SU-DHL-6 (cell line): ENCODE measurements around the gene ASCL4.

Experiments used
- H2AFZ ChIP-seq: fragments of 200-600 bp; sonication (generic); 2 replicates; pipeline ENCODE4 v1.6.1; 2014; ENCODE audit warnings: low read depth, mild to moderate bottlenecking, moderate library complexity, mixed read lengths, antibody characterized with exemption, low read length; ENCODE audit not compliant: severe bottlenecking
- H3F3A ChIP-seq: fragments of 200-600 bp; shearing (Covaris generic); 2 replicates; pipeline ENCODE4 v1.6.0; 2016; ENCODE audit warnings: antibody characterized with exemption, mild to moderate bottlenecking; ENCODE audit not compliant: insufficient read depth
- H3K27ac ChIP-seq: fragments of 200-600 bp; sonication (generic); 2 replicates; pipeline ENCODE4 v1.5.1; 2016; ENCODE audit warnings: low read depth, mild to moderate bottlenecking, low read length, moderate library complexity, mixed read lengths
- H3K27me3 ChIP-seq: fragments of 200-600 bp; sonication (generic), shearing (Covaris generic); 2 replicates; pipeline ENCODE4 v1.6.0; 2014; ENCODE audit warnings: mild to moderate bottlenecking, low read length
- H3K36me3 ChIP-seq: fragments of 200-600 bp; sonication (generic); 2 replicates; pipeline ENCODE4 v1.6.1; 2014; ENCODE audit warnings: mild to moderate bottlenecking, low read length, mixed read lengths
- H3K4me2 ChIP-seq: fragments of 300-600, 200-600 bp; shearing (Covaris generic), sonication (generic); 2 replicates; pipeline ENCODE4 v1.6.0; 2014; ENCODE audit warnings: low read length, low read depth, mild to moderate bottlenecking; ENCODE audit not compliant: poor library complexity, severe bottlenecking
- H3K4me3 ChIP-seq: fragments of 200-600 bp; sonication (generic); 2 replicates; pipeline ENCODE4 v1.5.1; 2014; ENCODE audit warnings: antibody characterized with exemption, low read length, mild to moderate bottlenecking, mixed read lengths; ENCODE audit not compliant: insufficient read depth, poor library complexity, severe bottlenecking
- H3K79me2 ChIP-seq: fragments of 200-600 bp; sonication (generic); 2 replicates; pipeline ENCODE4 v1.6.1; 2014; ENCODE audit warnings: mild to moderate bottlenecking, low read length, moderate library complexity; ENCODE audit not compliant: insufficient read depth
- H3K9ac ChIP-seq: fragments of 200-600 bp; sonication (generic); 2 replicates; pipeline ENCODE4 v1.7.0; 2014; ENCODE audit warnings: mild to moderate bottlenecking, low read length
- H3K9me2 ChIP-seq: fragments of 200-600 bp; sonication (generic); replicated peaks from 2 replicates; pipeline ENCODE4 v1.6.1; 2014; ENCODE audit warnings: low read length; ENCODE audit not compliant: insufficient read depth
- H3K9me3 ChIP-seq: fragments of 200-600 bp; sonication (generic); 2 replicates; pipeline ENCODE4 v1.6.1; 2014; ENCODE audit warnings: low read length, mixed read lengths; ENCODE audit not compliant: insufficient read depth
- H4K20me1 ChIP-seq: fragments of 200-600 bp; sonication (generic); 2 replicates; pipeline ENCODE4 v1.6.1; 2014; ENCODE audit warnings: low read depth, mild to moderate bottlenecking, antibody characterized with exemption, low read length, moderate library complexity, mixed read lengths
- CTCF ChIP-seq: fragments of 200-600 bp; sonication (generic); IDR thresholded peaks from one replicate; pipeline ENCODE4 v1.5.1; 2017; ENCODE audit warnings: antibody characterized with exemption, mild to moderate bottlenecking, low read length, moderate library complexity; ENCODE audit not compliant: insufficient read depth, poor library complexity, severe bottlenecking
- EZH2phosphoT487 ChIP-seq: fragments of 200-600 bp; sonication (generic), shearing (Covaris generic); conservative IDR thresholded peaks from 2 replicates; pipeline ENCODE4 v1.6.1; 2018; ENCODE audit warnings: mild to moderate bottlenecking, antibody characterized with exemption, low read length, moderate library complexity, mixed read lengths

Gene ASCL4

GRCh38 chr12:107794451-107794850 is 19.9 kb downstream of the ASCL4 start:
- Histone ChIP-seq H2AFZ (no peak overlapping the region), H3K27me3 (no peaks in the 10 kb centered on the region), H3K9me3 (peaks cover 8% of the 10 kb centered on the region; the same call in 1 of the 2 replicates), H3K4me2 (no peak overlapping the region), H3K27ac (no peak overlapping the region), H4K20me1 (no peaks in the 10 kb centered on the region), H3K4me3 (no peak overlapping the region), H3K9me2 (no peaks in the 10 kb centered on the region), H3K79me2 (no peaks in the 10 kb centered on the region), H3F3A (no peaks in the 10 kb centered on the region), H3K36me3 (no peaks in the 10 kb centered on the region), H3K9ac (no peak overlapping the region)
- TF ChIP-seq EZH2phosphoT487 = no peak
- TF ChIP-seq CTCF = no peak

GRCh38 chr12:107798580-107798979 is 24.1 kb downstream of the ASCL4 start:
- H3K27me3 ChIP-seq = no peaks in the 10 kb centered on the region

GRCh38 chr12:107801150-107801549 is 26.6 kb downstream of the ASCL4 start:
- Histone ChIP-seq H3K9ac (no peak overlapping the region), H3K9me3 (no peaks in the 10 kb centered on the region), H3K27ac (no peak overlapping the region), H2AFZ (no peak overlapping the region), H3K36me3 (no peaks in the 10 kb centered on the region), H3K27me3 (no peaks in the 10 kb centered on the region), H4K20me1 (no peaks in the 10 kb centered on the region), H3K79me2 (no peaks in the 10 kb centered on the region), H3K9me2 (no peaks in the 10 kb centered on the region), H3K4me2 (no peak overlapping the region), H3K4me3 (no peak overlapping the region), H3F3A (no peaks in the 10 kb centered on the region)
- no peak for TF ChIP-seq CTCF
- no peak for TF ChIP-seq EZH2phosphoT487

More at GRCh38 chr12:107798580-107798979, 24.1 kb downstream of the ASCL4 start:
- Histone ChIP-seq H3F3A (no peaks in the 10 kb centered on the region), H3K9me3 (no peaks in the 10 kb centered on the region), H3K79me2 (no peaks in the 10 kb centered on the region), H3K4me2 (no peak overlapping the region), H3K27ac (no peak overlapping the region), H3K36me3 (no peaks in the 10 kb centered on the region), H3K9ac (no peak overlapping the region), H3K9me2 (no peaks in the 10 kb centered on the region), H2AFZ (no peak overlapping the region), H3K4me3 (no peak overlapping the region), H4K20me1 (no peaks in the 10 kb centered on the region)
- TF ChIP-seq EZH2phosphoT487 (no peak), CTCF (no peak)

- Histone ChIP-seq H3K4me3 (no peak overlapping the region), H3K4me2 (no peak overlapping the region), H3K27me3 (no peaks in the 10 kb centered on the region)
Observed at GRCh38 chr12:107803092-107803491, 28.6 kb downstream of the ASCL4 start.

More at GRCh38 chr12:107803092-107803491, 28.6 kb downstream of the ASCL4 start:
- Histone ChIP-seq H3K36me3 (no peaks in the 10 kb centered on the region), H4K20me1 (no peaks in the 10 kb centered on the region), H3K27ac (no peak overlapping the region), H3F3A (no peaks in the 10 kb centered on the region), H3K79me2 (no peaks in the 10 kb centered on the region), H3K9ac (no peak overlapping the region), H2AFZ (no peak overlapping the region), H3K9me3 (no peaks in the 10 kb centered on the region), H3K9me2 (no peaks in the 10 kb centered on the region)
- TF ChIP-seq CTCF (no peak), EZH2phosphoT487 (no peak)
